Endothelial cell of hepatic sinusoid (primary cell): ENCODE measurements around the gene RGS9.
"Not testable (repeated sequence)": the region's sequence is repeated elsewhere in the genome, so short reads cannot be mapped to it uniquely, and the experiment has no call there.

Experiments used
- in situ Hi-C: cut with HindIII; loops from 2 replicates; pipeline ENCODE4 v1.10.0; 2017; ENCODE audit warnings: low sequenced_read_pairs

Gene RGS9

GRCh38 chr17:65202844-65203571 is 65.8 kb downstream of the RGS9 start:
- in situ Hi-C loops = no loop called here

GRCh38 chr17:65204001-65204400 is 66.8 kb downstream of the RGS9 start:
- in situ Hi-C loops = no loop called here

- in situ Hi-C loops = no loop called here
Measured at GRCh38 chr17:65205655-65206054, 68.5 kb downstream of the RGS9 start.

GRCh38 chr17:65207448-65207847 is 70.3 kb downstream of the RGS9 start:
- in situ Hi-C loops = not testable (repeated sequence)

GRCh38 chr17:65208717-65209116 is 71.5 kb downstream of the RGS9 start:
- in situ Hi-C loops = no loop called here

- in situ Hi-C loops = no loop called here
Measured at GRCh38 chr17:65218261-65218660, 81.1 kb downstream of the RGS9 start.

- in situ Hi-C loops = no loop called here
Measured at GRCh38 chr17:65219124-65219523, 82.0 kb downstream of the RGS9 start.

GRCh38 chr17:65219707-65220106 is 82.5 kb downstream of the RGS9 start:
- in situ Hi-C loops = loop anchor here (5.0 kb wide), 2 partner anchors 43 to 67 kb away; no protein-coding TSS in a partner anchor

- in situ Hi-C loops = loop anchor here (5.0 kb wide), 2 partner anchors 42 to 68 kb away; no protein-coding TSS in a partner anchor
Measured at GRCh38 chr17:65220732-65221131, 83.6 kb downstream of the RGS9 start.

GRCh38 chr17:65222214-65222738 is 85.1 kb downstream of the RGS9 start:
- in situ Hi-C loops = loop anchor here (5.0 kb wide), 2 partner anchors 40 to 70 kb away; no protein-coding TSS in a partner anchor

GRCh38 chr17:65225061-65225460 is 87.9 kb downstream of the RGS9 start:
- in situ Hi-C loops = no loop called here

GRCh38 chr17:65226227-65226626 is 89.1 kb downstream of the RGS9 start:
- in situ Hi-C loops = no loop called here

- in situ Hi-C loops = no loop called here
Measured at GRCh38 chr17:65227637-65228036, 90.5 kb downstream of the RGS9 start.

GRCh38 chr17:65228287-65228686 is 91.1 kb downstream of the RGS9 start:
- in situ Hi-C loops = no loop called here

GRCh38 chr17:65228734-65229620 is 91.8 kb downstream of the RGS9 start:
- in situ Hi-C loops = no loop called here

GRCh38 chr17:65229621-65229995 is 92.4 kb downstream of the RGS9 start:
- in situ Hi-C loops = no loop called here

- in situ Hi-C loops = no loop called here
Measured at GRCh38 chr17:65230040-65230439, 92.9 kb downstream of the RGS9 start.

- in situ Hi-C loops = no loop called here
Measured at GRCh38 chr17:65231086-65231485, 93.9 kb downstream of the RGS9 start.

GRCh38 chr17:65231662-65232335 is 94.6 kb downstream of the RGS9 start:
- in situ Hi-C loops = no loop called here

GRCh38 chr17:65235284-65235683 is 98.1 kb downstream of the RGS9 start:
- in situ Hi-C loops = no loop called here

GRCh38 chr17:65236321-65236720 is 99.2 kb downstream of the RGS9 start:
- in situ Hi-C loops = no loop called here
